Hematopoietic multipotent progenitor cell treated with erythropoietin and hydrocortisone succinate and interleukin-3 and kit ligand, for 8 days (in vitro differentiated cells): ENCODE measurements around the gene ZDHHC20.
"Not testable (repeated sequence)": the region's sequence is repeated elsewhere in the genome, so short reads cannot be mapped to it uniquely, and the experiment has no call there.

Experiments
- DNase-seq: peaks from one replicate; pipeline ENCODE4 v3.0.0-alpha.2; 2015

Gene ZDHHC20

DNA sequence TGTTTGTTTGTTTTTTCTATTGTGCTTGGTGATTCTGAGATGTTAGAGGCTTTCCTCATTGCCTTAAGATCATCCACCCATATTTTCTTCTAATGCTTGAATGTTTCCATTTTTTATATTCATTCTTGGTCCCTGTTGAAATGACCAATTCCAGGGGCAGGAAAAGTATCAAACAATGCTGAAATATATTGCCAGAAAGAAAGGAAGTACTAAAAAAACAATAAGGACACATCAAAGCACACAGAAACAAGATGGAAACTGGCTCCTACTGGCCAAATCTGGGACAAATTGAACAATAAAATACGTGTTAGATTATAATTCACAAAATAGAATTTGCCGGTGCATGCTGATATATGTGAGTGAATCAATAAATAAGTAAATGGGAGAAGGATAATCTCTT is 23.9 kb downstream of the ZDHHC20 start:
- DNase-seq = no peak

DNA sequence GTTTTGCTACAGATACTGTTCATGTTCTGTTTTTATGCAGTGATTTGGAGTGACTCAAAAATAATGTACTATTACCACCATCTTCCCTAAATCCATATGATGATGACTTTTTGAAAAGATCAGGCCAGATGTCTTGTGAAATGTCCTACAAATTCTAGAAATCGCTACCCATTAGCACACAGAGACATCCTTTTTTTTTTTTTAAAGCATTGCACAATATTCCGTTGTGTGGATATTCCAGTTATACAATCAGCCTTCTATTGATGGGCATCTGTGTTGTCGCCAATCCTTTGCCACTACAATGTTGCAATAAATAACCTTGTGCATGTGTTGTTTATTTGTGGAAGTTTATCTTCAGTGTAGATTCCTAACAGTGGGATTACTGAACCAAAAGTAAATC is 24.5 kb downstream of the ZDHHC20 start:
- no peak for DNase-seq

DNA sequence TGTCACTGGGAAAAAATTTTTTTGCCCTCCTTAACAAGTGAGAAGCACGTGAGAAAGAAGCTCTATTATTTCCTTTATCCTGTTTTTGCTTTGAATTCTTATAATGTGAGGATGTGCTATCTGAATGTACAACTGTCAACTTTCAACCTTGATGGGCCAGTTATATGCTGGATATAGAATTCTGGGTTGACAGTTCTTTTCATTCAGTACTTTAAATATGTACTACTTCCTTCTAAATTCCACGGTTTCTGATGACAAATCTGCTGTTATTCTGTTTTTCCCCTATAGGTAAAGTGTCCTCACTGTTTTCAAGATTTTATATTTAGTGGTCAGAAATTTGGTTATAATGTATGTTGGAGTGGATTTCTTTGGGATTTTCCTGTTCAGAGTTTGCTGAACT is 29.9 kb downstream of the ZDHHC20 start:
- DNase-seq = no peak

DNA sequence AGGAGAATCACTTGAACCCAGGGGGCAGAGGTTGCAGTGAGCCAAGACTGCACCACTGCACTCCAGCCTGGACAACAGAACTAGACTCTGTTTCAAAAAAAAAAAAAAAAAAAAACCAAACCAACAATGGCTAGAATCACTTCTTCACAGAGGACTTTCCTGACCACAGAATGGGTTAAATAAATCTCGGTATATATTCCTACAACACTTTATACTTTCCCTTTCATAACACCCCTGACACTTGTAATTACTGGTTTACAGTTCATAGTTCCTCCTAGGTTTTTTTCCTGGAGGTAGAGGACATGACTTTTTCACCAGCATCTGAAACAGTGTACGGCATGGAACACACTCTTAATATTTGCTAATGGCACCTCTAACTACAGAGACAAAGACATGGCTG is 31.4 kb downstream of the ZDHHC20 start:
- DNase-seq = no peak

DNA sequence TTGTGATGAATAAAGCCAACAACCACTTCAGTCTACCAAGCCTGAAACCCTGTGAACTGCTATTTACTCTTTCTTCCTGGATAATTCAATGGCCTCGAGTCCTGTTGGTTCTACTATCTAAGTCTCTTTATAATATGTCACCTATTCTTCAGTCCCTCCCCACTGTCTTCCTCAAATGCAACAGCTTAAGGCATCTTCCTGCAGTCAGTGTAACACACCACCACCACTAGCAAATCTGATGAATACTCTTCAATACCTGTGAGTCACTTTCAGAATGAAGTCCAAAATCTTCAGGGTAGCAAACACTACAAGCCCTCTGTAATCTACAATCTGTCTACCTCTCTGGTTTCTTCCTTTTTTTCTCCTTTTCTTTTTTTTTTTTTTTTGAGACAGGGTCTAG is 32.9 kb downstream of the ZDHHC20 start:
- DNase-seq = no peak

DNA sequence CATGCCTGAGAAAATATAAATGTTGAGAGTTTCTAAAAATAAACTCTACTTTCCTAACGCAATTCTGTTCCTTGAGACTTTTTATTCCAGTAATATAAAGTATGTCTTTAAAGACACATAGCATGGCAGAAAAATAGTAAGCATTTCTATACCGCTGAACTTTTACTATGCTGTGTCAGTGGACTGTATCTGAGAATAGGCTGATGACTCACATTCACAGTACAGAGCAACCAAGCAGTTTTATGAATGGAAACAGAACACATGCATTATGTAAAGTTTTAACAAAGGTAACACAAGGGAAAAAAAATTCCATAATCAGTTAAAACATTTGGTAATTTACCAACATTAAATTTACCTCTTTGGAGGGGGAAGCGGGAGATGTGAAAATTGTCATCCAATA is 38.4 kb downstream of the ZDHHC20 start:
- no peak for DNase-seq

DNA sequence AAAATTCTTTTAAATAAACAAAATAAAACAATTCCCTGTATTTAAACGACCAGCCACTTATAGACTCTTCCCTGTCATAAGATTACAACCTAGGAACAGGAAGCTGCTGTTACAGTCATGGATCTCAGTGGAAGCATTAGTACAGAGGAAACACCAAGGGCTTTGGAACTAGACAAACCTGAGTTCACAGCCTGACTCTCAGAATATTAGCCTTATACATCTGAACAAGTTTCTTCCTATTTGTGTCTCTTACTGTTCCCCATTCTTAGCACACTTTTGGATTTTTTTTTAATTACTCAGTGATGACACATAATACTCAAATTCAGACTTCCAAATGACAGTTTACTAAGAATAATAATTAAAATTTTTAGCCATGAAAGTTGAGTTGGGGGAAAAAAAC is 46.1 kb downstream of the ZDHHC20 start:
- no peak for DNase-seq

DNA sequence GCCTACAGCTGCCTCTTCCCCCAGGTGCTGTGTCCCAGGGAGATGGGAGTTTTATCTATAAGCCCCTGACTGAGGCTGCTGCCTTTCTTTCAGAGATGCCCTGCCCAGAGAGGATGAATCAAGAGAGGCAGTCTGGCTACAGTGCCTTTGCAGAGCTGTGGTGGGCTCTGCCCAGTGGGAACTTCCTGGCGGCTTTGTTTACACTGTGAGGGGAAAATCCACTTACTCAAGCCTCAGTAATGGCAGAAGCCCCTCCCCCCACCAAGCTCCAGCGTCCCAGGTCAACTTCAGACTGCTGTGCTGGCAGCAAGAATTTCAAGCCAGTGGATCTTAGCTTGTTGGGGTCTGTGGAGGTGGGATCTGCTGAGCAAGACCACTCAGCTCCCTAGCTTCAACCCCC is 48.6 kb downstream of the ZDHHC20 start:
- not testable (repeated sequence) for DNase-seq

DNA sequence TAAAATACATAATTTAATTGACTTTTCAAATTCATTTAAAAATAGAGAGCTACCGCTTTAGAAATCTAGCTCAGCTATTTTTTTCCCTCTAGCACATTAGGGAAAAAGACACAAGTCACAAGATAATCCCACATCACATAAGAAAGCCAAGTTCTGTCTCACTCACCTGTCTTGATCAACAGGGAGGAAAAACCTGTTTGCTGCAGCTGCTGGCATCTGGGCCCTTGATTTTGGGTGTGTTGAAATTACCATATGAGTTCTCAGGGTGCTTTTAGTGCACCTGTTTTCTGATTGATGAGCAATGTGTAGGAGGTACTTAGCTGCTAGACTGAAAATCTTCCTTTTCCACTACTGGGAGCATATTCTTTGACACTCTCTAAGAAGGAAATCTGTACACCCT is 53.8 kb downstream of the ZDHHC20 start:
- DNase-seq = no peak

DNA sequence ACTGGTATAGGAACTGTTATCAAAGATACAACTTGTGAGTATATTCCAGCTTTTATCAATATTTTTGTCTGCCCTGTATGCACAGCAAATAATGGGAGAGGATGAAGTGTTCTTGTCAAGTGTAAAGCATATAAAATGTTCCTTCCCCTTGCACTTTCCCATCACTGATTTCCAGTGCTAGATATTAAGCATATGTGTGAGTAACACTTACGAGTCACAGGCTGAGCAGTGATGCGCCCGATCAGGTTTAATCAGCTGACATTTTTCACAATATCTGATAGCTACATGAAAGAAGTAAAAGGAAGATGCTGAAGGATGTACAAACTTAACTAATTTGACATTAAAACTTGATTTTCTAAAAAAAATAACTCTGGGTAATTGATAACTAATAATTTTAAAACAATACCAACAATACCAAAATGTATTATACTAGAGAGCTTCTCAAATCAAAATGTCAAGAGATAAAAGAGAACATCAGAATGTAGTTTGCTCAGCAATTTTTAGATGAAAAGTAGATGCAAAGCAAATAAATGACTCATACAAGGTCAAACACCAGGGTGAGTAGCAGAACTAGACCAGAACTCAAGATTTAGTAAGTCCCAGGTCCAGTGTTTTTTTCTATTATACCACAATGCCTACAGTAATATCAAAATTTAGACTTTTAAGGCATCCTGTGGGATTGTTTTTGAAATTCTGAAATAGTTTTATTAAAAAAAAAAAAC is 56.4 kb downstream of the ZDHHC20 start:
- no peak for DNase-seq

DNA sequence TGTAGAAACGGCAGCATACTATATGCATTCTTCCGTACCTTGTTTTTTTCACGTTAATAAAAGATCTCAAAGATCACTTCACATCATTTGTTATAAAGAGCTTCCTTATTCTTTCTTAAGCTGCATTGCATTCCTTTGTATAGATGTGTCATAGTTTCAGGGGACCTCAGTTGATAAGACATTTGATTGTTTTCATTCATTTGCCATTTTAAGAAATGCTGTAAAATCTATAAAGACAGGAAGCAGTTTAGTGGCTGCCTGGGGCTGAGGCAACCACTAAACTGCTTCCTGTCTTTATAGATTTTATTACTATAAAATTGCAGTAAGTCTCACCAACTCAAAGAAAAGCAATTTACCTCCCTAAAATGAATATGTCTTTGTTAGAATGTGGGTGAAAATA is 59.4 kb downstream of the ZDHHC20 start:
- DNase-seq = no peak

DNA sequence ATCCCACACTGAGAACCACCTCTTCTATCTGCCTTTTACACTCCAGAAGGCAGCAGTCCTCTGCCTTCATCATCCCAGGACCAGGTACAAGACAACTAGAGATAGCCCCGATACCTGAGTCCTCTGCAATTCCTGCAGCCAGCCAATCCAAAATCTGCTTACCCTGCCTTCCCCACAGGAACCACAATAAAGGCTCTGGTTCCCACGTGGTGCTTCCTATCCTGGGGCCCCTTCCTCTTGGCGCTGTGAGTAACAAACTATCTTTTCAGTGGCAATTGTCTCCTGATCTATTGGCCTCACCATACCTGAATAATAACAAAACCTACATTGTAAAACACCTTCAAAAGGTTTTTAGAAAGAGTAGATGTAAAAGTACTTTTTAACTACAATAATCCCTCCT is 63.1 kb downstream of the ZDHHC20 start:
- DNase-seq = no peak

DNA sequence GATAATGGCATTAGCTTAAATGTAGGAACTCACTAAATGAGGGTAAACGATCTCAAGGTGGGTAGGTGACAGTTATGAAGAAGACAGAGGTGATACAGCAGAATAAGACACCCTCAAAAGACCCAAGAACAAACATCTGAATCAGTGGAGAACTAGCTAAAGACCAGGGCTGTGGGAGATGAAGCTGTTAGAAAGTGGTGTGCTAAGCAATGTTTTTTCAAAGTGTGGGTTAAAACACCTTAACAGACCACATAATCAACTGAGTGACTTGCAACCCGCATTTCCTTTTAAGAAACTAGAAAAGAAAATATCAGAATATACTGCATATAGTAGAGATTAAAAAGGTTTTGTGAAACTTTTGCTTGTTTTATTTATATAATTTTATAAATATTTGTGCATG is 70.0 kb downstream of the ZDHHC20 start:
- DNase-seq = no peak

DNA sequence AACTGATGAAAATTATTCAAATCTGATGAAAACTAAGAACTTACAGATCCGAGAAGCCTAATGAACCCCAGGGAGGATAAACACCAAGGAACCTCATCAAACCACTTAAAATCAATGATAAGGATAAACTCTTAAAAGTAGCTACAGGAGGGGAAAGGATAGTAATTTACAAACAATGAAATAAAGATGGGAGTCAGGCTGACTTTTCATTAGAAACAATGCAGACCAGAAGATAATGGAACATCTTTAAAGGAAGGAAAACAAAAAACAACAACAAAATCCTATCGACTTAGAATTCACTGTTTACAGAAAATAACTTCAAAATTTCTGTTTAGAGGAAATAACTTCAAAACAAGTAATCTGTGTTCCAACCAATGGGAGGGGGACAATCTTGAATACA is 73.4 kb downstream of the ZDHHC20 start:
- DNase-seq = no peak

DNA sequence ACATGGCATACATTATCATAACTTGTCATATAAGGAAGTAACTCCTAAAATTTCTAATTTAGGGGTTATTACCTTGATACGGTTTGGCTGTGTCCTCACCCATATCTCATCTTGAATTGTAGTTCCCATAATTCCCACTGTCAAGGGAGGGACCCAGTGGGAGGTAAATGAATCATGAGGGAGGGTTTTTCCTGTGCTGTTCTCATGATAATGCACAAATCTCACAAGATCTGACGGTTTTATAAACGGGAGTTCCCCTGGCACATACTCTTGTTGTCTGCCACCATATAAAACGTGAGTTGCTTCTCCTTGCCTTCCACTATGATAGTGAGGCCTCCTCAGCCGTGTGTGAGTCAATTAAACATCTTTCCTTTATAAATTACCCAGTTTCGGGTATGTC is 76.0 kb downstream of the ZDHHC20 start:
- no peak for DNase-seq

DNA sequence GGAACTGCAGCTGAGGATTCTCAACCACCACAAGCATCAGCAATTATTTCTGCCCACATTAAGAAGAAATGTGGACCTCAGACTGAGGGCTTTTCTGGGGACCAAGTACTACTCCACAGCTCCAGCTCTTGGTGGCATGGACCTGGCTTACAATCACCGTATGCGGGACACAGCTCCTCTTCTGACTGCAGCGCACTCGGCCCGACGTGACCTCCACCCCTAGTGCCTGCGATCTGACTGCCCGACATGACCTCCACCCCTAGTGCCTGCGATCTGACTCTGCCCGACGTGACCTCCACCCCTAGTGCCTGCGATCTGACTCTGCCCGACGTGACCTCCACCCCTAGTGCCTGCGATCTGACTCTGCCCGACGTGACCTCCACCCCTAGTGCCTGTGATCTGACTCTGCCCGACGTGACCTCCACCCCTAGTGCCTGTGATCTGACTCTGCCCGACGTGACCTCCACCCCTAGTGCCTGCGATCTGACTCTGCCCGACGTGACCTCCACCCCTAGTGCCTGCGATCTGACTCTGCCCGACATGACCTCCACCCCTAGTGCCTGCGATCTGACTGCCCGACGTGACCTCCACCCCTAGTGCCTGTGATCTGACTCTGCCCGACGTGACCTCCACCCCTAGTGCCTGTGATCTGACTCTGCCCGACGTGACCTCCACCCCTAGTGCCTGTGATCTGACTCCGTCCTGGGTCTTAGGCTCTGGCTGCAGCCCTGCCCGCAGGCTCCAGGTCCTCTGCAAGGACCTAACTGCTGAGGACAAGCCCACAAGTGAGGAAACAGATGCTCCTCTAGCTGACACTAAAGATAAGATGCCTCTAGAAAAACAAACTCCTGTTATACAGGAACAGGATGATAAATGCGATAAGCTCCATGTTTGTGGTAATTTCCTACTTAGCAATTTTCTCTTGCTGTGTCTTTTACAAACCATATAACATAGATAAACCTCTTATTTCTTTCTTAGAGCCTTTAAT is 81.8 kb downstream of the ZDHHC20 start:
- DNase-seq = peak; percentile 72

DNA sequence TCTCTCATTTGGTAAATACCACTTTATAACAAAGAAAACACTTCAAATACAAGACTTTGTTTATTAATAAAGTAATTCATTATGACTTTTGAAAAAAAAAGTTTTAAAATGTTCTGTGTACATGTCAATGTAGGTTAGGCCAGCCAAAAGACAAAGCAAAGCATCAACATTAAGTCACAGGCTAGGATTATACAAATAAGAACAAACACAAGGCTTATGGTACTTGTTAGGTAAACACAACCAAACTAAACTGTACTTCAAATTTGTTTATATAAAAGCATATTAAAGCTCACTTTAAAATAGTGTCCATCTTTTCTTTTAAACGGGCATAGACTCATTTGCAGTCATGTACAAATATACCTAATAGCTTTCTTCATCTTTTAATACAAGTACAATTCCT is 86.6 kb downstream of the ZDHHC20 start:
- DNase-seq = no peak

DNA sequence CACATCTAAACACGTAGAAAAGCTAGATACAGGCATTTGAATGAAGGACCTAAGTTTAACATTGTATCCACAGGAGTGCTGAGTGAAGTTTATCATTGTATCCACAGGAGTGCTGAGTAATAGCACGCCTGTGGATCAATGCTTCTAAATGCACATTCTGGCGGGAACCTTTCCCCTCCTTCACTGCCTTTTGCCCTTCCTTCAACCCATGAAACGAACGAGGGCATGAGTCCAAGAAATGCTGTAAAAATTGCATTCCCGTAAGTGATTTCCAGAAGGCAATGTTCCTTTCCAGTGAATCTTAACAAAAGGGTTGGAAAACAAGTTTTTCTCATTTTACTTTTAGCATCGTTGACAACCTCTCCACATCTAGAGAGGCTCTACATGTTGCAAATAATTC is 88.1 kb downstream of the ZDHHC20 start:
- no peak for DNase-seq

DNA sequence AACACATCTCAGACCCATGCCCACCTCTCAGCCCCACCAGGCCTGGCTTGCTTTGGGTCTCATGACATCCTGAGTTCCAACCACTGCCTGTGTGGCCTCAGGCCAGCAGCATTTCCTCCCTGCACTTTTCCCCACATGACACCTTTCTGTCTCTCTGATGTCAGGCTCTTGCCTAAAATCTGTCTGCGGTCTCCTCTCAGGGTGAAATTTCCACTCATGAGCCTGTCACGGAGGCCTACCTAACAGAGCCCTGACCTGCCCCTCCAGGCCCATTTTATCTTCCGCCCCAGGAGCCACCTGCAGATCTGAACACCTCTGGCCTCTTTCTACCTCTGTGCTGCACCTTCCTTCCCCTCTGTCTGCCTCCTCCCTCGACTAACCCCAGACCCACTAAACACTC is 93.5 kb downstream of the ZDHHC20 start:
- no peak for DNase-seq

DNA sequence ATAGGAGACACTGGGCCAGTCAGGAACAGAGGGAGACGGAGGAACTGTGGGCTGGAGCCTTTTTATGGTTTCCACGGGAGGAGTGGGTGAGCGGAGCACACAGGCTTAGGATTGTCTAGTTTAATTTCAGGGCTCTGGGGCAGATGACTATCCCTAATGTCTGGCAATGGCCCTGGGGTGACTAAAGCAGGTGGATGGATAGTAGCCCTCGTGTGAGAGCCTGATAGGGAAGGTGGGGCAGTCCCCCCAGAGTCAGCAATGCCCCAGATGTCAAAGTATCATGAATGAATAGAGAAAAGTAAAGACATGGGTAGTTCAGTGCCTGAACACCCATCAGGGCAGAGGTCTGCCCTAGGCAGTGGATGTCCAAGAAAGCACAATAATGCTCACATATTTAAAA is 94.2 kb downstream of the ZDHHC20 start:
- DNase-seq = peak; percentile 74

DNA sequence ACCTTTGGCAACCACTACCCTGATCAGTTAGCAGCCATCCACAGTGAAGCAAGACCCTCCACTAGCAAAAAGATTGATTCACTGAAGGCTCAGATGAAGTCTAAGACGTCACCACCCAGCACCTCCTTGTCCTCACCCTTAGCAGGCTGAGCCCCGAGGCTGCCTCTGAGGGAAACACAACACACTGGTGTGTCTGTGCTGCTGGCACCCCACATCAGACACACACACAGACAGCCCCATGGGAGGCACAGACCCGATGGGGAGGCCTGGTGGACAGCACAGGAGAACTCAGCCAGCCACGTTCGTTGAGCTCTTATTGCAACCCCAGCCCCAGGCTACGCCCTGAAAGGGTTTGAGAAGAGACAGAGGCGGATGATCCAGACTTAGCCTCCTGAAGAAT is 94.7 kb downstream of the ZDHHC20 start:
- DNase-seq = no peak

DNA sequence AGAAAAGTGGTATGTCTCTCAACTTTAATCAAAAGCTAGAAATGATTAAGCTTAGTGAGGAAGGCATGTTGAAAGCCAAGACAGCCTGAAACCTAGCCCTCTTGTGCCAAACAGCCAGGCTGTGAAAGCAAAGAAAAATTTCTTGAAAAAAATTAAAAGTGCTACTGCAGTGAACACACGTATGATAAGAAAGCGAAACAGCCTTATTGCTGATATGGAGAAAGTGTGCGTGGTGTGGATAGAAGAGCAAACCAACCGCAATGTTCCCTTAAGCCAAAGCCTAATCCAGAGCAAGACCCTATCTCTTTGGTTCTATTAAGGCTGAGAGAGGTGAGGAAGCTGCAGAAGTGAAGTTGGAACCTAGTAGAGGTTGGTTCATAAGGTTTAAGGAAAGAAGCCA is 96.4 kb downstream of the ZDHHC20 start:
- peak; percentile 83 for DNase-seq

DNA sequence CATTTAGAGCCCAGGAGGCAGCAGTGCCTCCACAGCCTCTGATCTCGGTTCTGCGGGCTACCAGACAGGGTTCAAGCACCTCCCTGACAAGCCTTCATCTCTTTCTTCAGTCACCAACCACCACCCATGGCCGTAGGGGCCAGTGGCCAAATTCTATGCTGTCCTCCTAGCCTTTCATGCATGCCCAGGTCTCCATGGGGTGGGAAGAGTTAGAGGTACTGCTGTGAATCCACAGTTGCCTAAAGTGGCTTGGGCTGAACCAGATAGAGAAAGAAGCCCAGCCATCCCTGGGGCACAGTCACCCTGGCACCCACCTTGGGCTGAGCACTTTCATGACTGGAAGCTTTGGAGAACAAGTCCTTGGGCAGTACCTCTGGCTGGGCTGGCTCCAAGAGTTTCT is 97.4 kb downstream of the ZDHHC20 start:
- no peak for DNase-seq

DNA sequence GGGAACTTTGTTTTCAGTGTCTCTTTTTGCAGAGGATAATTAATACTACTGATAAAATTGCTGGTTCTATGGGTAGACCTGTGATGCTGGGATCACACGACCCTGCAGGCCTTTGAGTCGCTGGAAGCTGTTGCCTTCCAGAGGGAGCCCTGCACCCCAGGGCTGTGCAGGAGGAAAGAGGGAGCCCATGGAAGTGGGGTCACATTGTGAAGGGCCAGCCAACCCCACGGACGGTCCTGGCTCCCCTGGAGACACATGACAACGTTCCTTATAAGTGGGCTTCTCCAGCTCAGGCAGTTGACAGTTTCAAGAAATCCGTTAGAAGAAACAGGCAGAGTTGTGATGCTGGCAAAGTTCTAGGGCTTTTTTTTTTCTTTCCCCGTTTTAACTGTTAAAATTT is 98.0 kb downstream of the ZDHHC20 start:
- no peak for DNase-seq
